ENCODE results near the gene RPS2.
"Not testable (repeated sequence)": the region's sequence is repeated elsewhere in the genome, so short reads cannot be mapped to it uniquely, and the experiment has no call there.

Gene RPS2

GRCh38 chr16:1962161-1963153 lies 2.2 kb downstream of the RPS2 start:
- H3K9me3 ChIP-seq (ENCODE audit: control insufficient read depth, insufficient read depth, low read depth, low read length); H3K4me1 ChIP-seq (ENCODE audit: control insufficient read depth, insufficient read depth, low read length); CTCF ChIA-PET: not testable (repeated sequence)
- Histone ChIP-seq H3K36me3 (ENCODE audit: control insufficient read depth in 2 of 2, insufficient read depth in 1 of 2, low read length in 2 of 2) (peaks cover 0 to 42% of the 10 kb centered on the region in 2 experiments; a peak in 1 of 3 replicates), H3K27ac (ENCODE audit: extremely low read depth, low read depth, low read length) (peak overlapping the region; percentile 100), H3K4me3 (ENCODE audit: low read depth, low read length) (peak overlapping the region; percentile 94)
- POLR2A ChIA-PET: interaction anchor here (0.6 to 2.7 kb wide), 10 partner anchors 9 to 395 kb away, joined by 3 to 46 read pairs (median 4); partner anchors contain the start of genes GFER, NOXO1, SYNGR3 and TBL3
- TF ChIP-seq ZNF239 (tag by site-specific recombination; IDR thresholded peaks at IDR 0.05) (peak; percentile 18; the same call in 1 of the 2 replicates), ZSCAN30 (tag by site-specific recombination; IDR thresholded peaks at IDR 0.05) (0 out of 2 replicates have a peak, but pooled peaks have one; percentile 17), GLIS1 (tag by site-specific recombination; IDR thresholded peaks at IDR 0.05) (peak; percentile 28; the same call in 1 of the 2 replicates), ZNF335 (tag by site-specific recombination; conservative IDR thresholded peaks at IDR 0.05) (peak; percentile 12), SP7 (tag by site-specific recombination; IDR thresholded peaks at IDR 0.05) (peak; percentile 41; the same call in 1 of the 2 replicates), ZBTB10 (tag by site-specific recombination; IDR thresholded peaks at IDR 0.05) (0 out of 2 replicates have a peak, but pooled peaks have one; percentile 13), SCRT2 (tag by site-specific recombination; IDR thresholded peaks at IDR 0.05) (peak; percentile 84), YY2 (tag by site-specific recombination; IDR thresholded peaks at IDR 0.05) (peak; percentile 37; the same call in 1 of the 2 replicates), ZNF2 (tag by site-specific recombination; IDR thresholded peaks at IDR 0.05) (peak; percentile 20; the same call in 1 of the 2 replicates), GLIS2 (tag by site-specific recombination; IDR thresholded peaks at IDR 0.05) (peak; percentile 70), KLF7 (tag by site-specific recombination; IDR thresholded peaks at IDR 0.05; ENCODE audit: borderline replicate concordance) (0 out of 2 replicates have a peak, but pooled peaks have one; percentile 17), ZNF76 (tag by site-specific recombination; IDR thresholded peaks at IDR 0.05; ENCODE audit: borderline replicate concordance, low read depth) (peak; percentile 49; the same call in 1 of the 2 replicates), KLF17 (tag by site-specific recombination; IDR thresholded peaks at IDR 0.05) (peak; percentile 20; the same call in 1 of the 2 replicates), ZNF629 (tag by site-specific recombination; IDR thresholded peaks at IDR 0.05) (peak; percentile 61), ZNF600 (tag by site-specific recombination; IDR thresholded peaks at IDR 0.05) (peak; percentile 80), ZBTB17 (tag by site-specific recombination; IDR thresholded peaks at IDR 0.05) (peak; percentile 66), WT1 (tag by site-specific recombination; IDR thresholded peaks at IDR 0.05) (peak; percentile 17; the same call in 1 of the 2 replicates)
- TF ChIP-seq, protein P1, sequence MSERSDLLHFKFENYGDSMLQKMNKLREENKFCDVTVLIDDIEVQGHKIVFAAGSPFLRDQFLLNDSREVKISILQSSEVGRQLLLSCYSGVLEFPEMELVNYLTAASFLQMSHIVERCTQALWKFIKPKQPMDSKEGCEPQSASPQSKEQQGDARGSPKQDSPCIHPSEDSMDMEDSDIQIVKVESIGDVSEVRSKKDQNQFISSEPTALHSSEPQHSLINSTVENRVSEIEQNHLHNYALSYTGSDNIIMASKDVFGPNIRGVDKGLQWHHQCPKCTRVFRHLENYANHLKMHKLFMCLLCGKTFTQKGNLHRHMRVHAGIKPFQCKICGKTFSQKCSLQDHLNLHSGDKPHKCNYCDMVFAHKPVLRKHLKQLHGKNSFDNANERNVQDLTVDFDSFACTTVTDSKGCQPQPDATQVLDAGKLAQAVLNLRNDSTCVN (tag by site-specific recombination; optimal IDR thresholded peaks at IDR 0.05): peak; percentile 15
- TF ChIP-seq, protein P2, sequence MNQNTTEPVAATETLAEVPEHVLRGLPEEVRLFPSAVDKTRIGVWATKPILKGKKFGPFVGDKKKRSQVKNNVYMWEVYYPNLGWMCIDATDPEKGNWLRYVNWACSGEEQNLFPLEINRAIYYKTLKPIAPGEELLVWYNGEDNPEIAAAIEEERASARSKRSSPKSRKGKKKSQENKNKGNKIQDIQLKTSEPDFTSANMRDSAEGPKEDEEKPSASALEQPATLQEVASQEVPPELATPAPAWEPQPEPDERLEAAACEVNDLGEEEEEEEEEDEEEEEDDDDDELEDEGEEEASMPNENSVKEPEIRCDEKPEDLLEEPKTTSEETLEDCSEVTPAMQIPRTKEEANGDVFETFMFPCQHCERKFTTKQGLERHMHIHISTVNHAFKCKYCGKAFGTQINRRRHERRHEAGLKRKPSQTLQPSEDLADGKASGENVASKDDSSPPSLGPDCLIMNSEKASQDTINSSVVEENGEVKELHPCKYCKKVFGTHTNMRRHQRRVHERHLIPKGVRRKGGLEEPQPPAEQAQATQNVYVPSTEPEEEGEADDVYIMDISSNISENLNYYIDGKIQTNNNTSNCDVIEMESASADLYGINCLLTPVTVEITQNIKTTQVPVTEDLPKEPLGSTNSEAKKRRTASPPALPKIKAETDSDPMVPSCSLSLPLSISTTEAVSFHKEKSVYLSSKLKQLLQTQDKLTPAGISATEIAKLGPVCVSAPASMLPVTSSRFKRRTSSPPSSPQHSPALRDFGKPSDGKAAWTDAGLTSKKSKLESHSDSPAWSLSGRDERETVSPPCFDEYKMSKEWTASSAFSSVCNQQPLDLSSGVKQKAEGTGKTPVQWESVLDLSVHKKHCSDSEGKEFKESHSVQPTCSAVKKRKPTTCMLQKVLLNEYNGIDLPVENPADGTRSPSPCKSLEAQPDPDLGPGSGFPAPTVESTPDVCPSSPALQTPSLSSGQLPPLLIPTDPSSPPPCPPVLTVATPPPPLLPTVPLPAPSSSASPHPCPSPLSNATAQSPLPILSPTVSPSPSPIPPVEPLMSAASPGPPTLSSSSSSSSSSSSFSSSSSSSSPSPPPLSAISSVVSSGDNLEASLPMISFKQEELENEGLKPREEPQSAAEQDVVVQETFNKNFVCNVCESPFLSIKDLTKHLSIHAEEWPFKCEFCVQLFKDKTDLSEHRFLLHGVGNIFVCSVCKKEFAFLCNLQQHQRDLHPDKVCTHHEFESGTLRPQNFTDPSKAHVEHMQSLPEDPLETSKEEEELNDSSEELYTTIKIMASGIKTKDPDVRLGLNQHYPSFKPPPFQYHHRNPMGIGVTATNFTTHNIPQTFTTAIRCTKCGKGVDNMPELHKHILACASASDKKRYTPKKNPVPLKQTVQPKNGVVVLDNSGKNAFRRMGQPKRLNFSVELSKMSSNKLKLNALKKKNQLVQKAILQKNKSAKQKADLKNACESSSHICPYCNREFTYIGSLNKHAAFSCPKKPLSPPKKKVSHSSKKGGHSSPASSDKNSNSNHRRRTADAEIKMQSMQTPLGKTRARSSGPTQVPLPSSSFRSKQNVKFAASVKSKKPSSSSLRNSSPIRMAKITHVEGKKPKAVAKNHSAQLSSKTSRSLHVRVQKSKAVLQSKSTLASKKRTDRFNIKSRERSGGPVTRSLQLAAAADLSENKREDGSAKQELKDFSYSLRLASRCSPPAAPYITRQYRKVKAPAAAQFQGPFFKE (tag by site-specific recombination; IDR thresholded peaks at IDR 0.05; ENCODE audit: borderline replicate concordance): peak; percentile 91; the same call in 1 of the 2 replicates
- TF ChIP-seq, protein P3, sequence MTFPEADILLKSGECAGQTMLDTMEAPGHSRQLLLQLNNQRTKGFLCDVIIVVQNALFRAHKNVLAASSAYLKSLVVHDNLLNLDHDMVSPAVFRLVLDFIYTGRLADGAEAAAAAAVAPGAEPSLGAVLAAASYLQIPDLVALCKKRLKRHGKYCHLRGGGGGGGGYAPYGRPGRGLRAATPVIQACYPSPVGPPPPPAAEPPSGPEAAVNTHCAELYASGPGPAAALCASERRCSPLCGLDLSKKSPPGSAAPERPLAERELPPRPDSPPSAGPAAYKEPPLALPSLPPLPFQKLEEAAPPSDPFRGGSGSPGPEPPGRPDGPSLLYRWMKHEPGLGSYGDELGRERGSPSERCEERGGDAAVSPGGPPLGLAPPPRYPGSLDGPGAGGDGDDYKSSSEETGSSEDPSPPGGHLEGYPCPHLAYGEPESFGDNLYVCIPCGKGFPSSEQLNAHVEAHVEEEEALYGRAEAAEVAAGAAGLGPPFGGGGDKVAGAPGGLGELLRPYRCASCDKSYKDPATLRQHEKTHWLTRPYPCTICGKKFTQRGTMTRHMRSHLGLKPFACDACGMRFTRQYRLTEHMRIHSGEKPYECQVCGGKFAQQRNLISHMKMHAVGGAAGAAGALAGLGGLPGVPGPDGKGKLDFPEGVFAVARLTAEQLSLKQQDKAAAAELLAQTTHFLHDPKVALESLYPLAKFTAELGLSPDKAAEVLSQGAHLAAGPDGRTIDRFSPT (tag by site-specific recombination; IDR thresholded peaks at IDR 0.05): peak; percentile 98
